ENCODE measurements around the gene CREB3L1.
A peak's percentile ranks its signal among the peaks of the same experiment; 100 is the strongest.

The CREB3L1 gene

DNA sequence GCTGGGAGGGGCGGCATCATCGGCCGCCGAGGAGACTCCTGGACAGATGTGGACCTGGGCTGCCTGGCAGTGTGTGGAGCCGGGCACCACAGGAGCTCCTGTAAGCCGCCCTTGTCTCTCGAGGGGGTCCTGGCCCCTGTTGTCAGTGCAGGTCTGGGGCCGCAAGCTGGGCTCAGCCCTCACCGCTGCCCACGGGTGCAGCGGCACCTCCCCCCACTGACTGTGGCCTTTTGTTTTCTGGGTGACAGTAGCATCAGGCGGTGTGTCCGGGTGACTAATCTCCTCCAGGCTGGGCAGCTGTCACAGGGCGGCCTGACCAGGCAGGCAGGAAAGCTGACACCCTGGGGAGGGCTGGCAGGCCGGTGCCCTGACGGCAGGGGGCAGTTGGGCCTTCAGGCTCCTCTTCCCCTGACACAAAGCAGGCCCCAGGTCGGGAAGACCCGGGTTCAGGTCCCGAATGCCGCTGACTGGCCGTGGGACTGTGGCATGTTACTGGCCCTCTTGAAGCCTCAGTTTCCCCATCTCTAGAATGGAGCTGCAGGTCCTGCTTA, 86.1 kb downstream of the CREB3L1 start:
- no peak for DNase-seq (ENCODE audit: low read depth in 2 of 2)

DNA sequence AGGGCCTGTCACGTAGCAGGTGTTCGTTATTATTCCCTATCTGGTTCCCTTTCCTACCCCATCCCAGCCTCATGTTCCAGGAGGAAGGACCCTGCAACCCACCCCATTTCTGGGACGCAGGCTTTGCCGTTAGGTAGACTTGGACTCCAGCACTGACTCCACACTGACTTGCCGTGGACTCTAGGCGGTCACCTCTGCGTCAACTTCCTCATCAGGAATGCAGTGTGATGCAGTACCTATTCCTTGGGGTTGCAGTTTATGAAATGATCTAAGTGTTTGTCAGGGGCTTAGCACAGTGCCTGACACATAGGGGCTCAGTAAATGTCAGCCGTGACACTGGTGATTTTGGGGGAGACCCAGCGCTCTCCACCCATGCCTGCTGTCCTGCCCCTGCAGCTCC, 86.6 kb downstream of the CREB3L1 start:
- DNase-seq (ENCODE audit: low read depth in 2 of 2), result no peak

- no peak for DNase-seq (ENCODE audit: low read depth in 2 of 2)
These were observed 87.3 kb downstream of the CREB3L1 start for GRCh38 chr11:46364791-46365190.

GRCh38 chr11:46366260-46366659, 88.8 kb downstream of the CREB3L1 start:
- no peak for DNase-seq (ENCODE audit: low read depth in 2 of 2)

- DNase-seq (ENCODE audit: low read depth in 2 of 2), result no peak
These were observed 89.2 kb downstream of the CREB3L1 start for GRCh38 chr11:46366661-46367161.

DNA sequence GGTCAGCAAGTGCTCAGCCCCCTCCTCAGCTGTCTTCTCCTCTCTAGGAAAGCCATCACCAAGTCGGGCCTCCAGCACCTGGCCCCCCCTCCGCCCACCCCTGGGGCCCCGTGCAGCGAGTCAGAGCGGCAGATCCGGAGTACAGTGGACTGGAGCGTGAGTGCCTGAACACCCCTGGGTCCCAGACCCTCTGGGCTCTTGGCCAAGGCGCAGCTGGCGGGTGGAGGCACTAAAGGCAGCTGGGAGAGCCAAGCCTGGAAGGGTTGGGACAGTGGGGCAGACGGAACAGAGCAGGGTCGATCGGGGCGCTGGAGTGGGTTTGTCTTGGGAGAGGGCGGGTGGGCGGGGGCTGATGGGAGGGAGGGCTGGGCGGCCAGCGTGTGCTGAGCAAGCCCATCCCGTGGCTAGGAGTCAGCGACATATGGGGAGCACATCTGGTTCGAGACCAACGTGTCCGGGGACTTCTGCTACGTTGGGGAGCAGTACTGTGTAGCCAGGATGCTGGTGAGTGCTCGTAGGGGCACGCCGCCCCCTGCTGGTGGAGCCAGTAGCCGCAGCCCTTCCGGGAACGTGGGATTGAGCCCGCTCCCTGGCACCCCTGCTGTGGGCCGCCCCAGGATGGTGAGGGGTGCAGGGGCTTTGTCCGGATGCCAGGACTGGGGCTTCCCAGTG, 89.9 kb downstream of the CREB3L1 start:
- peak; percentile 64 to 72 for DNase-seq (ENCODE audit: low read depth in 2 of 2)

DNA sequence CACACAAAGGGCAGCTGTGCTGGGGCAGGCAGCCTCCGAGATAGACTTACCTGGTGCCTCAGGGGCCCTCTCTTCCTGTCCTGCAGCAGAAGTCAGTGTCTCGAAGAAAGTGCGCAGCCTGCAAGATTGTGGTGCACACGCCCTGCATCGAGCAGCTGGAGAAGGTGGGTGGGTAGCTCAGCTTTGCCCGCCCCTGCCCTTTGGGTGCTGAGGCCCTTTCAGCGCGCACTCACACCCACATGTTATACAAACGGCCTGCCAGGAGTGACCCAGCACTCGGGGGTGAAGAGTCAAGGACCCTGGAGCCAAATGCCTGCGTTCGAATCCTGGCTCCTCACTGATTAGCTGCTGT, 90.4 kb downstream of the CREB3L1 start:
- DNase-seq (ENCODE audit: low read depth in 2 of 2), result no peak

- no peak for DNase-seq (ENCODE audit: low read depth in 2 of 2)
These were observed 92.1 kb downstream of the CREB3L1 start for GRCh38 chr11:46369458-46370152.

GRCh38 chr11:46370253-46370652, 92.8 kb downstream of the CREB3L1 start:
- DNase-seq (ENCODE audit: low read depth in 2 of 2), result no peak
